ENCODE data around the gene RHBDF2.

Gene RHBDF2

DNA sequence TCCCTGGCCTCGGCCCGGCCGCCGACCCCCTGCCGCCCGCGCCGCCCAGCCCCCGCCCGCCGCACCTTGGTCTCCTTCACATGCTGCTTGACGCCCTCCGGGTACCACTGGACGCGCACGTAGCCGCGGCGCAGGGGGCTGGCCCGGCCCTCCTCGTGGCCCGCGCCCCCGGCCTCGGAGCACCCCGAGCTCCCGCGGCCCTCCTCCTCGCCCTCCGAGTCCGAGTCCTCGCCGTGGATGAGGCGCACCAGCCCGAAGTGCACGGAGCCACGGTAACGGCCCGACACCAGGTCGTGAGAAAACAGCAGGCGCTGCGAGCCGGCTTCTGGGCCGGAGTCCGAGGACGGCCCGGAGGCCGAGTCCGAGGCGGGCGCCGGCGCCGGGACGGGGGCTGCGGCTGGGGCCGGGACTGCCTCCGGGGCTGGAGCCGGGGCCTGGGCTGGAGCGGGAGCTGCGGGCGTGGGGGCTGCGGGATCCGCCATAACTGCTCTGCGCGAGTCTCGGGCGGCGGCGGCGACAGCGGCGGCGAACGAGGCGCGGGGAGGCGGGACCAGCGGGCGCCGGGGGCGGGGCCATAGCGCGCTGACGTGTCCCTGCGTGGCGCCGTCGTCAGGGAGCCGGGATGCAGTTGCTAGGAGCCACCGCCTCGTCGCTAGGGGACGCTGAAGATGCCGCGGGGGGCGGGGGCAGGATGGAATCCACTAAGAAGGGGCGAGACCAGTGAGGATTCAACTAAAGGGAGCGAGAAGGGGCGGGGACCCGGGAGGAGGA is 48.4 kb downstream of the RHBDF2 start, which contains the start of gene UBE2O:
Gene UBE2O (minus strand): TSS at position 493 of the 771 bp plus-strand sequence. CDS start 11 bp downstream, at position 482.
- peak; percentile 91 for DNase-seq

DNA sequence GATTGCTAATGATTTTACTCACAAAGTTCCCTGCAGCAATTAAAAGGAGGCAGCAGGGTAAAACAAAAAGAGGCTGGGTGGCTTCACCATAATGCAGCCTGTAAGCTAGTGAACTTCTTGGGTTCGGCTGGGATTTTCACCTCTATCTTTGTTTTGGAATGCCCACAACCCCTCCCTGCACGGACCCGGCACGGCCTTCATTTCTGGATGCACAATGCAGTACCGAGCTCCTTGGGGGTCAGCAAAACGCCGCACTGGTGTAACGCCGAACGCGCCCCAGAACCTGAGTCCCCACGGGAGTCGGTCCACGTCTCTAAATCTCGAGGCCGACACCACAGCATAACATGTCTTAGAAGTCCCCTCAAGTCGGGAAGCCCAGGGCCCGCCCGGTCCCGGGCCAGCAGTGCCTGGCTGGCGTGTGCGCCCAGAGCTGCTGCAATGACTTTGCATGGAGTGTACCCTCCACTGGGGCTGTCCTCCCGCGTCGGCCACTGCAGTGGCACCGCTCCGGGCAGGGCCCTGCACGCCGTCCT is 49.0 kb downstream of the RHBDF2 start:
- no peak for DNase-seq

DNA sequence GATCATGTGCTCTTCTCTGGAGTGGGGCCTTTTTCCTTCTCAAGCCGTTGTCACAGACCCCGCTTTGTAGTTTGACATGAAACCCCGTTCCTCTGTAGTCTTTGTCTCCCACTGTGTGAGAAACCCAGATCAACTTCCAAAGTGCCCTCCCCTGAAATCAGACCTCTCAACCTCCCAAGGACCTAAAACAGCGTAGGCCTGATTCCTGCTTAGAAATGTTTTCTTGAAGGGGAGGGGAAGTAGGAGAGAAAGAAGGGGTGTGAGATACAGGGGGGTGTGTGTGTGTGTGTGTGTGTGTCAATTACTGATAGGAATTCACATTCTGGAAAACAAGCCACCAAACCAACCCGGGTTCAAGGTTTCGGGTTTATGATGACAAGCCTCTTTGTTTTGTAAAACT is 49.7 kb downstream of the RHBDF2 start:
- no peak for DNase-seq

DNA sequence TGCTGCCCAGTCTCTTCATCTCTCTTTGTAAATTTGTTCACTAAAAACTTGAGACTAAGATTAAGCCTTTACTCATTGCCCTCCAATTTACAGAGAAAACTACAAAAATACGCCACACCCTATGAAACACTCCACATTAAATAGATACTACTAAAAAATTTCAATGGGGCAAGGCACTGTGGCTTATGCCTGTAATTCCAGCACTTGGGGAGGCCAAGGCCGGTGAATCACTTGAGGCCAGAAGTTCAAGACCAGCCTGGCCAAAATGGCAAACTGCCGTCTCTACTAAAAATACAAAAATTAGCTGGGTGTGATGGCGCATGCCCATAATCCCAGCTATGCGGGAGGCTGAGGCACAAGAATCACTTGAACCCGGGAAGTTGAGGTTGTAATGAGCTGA is 52.1 kb downstream of the RHBDF2 start:
- DNase-seq: no peak

DNA sequence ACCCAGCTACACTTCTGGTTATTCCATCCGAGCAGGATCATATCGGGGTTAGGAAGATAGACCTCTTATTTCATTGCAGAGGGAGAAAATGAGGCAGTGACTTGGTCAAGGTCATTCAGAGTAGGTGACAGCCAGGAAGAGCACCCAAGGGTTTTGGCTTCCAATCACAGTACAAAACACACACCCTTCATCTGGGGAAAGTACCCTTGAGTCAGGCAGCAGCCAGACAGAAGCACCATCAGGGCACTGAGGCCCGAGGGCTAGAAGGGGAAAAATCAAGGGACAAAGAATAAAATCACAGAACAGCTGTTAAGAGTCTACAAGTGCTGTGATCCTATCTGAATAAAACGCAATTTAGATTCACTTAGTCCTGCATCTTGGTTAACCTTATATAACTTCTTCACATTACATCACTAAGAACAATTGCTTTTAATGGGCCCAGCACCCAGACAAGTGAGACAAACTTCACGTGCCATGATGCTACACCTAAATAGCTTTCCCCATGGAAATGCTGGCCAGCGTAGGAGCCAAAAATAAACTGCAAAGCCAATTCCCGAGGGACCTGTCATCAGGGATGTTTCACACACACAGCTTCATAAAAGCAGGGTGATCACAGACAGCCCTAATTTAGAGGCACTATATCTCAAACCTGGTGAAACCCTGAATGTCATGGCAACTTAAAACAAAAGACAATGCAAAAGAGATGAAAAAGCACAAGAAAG is 53.1 kb downstream of the RHBDF2 start:
- no peak for DNase-seq

DNA sequence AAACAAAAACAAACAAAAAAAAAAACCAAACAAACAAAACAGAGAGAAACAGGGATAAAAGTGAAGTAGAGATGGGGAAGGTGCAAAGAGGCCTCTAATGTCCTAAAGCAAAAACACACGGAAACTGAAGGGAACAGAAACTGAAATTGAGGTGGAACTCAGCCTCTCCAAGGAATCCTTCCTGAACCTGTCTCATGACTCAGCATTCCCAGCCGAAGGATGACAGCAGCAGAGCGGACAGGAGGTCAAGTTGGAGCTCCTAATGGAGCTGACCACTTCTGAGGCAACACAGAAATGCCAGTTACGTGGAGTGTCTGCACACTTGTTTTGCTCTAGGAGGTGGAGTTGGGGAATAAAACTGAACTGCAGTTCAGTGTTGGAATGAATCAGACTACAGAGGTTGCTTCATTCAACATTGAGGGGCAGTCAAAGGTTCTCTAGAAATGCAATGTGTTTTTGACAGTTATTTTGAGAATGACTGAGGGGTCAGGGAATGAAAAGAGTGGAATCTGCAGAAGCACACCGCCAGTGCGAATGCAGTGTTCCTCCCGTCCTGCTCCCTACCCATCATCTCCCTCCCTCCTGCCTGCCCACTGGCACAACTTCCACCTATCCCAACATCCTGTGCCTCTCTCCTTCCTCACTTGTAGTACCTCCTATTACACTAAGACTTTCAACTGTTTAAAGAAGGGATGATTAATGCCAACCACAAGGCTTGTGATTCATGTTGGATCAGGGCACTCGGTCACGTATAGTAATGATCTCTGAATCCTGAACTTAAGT is 54.6 kb downstream of the RHBDF2 start:
- no peak for DNase-seq

DNA sequence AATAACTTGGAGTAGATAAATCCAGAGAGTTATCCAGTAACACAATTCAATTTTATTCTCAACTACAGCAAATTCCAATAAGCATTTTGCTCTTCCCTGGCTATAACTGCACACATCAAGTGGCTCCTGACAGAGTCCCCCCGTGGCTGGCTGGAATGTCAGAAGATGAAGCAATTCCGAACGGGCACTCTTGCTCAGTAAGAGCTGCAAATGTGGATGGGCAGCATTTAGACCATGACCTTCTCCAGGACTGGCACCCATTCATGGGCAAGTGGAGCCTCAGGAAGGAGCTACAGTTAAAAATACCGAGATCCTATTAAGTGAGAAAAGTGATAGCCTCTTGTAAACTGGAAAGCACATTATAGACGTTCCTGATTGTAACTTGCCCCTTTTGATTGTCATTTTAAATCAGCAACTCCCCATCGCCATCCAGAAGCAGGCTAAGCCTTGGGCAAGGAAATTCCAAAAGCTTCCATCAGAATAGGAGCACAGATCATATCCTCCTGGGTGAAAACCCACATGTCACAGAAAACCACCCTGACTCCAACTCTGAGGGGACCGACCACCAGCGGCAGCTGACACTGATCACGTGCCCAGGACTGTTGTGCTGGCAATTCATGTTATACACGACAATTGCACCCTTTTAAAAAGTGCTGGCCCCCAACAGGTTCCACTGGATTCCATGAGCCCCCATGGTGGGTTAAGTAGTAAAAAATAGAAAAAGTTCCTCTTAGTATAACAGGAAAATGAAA is 55.4 kb downstream of the RHBDF2 start:
- DNase-seq: no peak

DNA sequence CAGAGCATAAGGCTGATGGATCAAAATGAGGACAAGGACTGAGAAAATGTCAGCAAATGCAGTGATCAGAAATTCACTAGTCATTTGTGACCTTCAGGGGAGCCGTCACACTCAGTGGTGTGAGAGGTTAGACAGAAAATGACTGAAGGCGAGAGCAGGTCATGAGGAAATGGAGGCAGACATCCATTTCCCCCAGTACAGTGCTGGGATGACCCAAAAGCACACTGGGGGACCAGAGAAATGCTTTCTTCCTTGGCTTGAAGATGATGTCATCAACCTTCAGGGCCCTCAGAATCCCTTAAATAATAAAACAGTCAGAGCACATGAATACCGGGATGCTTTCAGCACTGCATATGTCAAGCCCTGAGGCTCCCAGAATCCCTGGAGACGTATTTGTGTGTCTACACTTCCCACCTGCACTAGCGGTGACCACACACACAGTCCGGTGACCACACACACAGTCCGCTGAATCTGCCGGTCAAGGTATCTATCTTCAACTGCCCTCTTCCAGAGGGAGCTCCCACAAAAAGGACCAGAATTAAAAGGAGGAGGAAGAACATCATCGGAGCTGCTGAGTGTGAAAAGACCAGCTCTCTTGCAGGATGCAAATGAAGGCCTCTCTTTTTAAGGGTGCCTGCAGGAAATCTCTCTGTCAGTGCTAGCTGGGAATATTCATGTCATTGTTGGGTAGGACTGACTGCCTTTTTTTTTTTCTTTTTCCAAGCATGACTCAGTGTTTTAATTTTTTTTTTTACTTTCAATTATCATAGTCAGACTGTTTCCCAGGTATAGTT is 56.5 kb downstream of the RHBDF2 start:
- DNase-seq: no peak

DNA sequence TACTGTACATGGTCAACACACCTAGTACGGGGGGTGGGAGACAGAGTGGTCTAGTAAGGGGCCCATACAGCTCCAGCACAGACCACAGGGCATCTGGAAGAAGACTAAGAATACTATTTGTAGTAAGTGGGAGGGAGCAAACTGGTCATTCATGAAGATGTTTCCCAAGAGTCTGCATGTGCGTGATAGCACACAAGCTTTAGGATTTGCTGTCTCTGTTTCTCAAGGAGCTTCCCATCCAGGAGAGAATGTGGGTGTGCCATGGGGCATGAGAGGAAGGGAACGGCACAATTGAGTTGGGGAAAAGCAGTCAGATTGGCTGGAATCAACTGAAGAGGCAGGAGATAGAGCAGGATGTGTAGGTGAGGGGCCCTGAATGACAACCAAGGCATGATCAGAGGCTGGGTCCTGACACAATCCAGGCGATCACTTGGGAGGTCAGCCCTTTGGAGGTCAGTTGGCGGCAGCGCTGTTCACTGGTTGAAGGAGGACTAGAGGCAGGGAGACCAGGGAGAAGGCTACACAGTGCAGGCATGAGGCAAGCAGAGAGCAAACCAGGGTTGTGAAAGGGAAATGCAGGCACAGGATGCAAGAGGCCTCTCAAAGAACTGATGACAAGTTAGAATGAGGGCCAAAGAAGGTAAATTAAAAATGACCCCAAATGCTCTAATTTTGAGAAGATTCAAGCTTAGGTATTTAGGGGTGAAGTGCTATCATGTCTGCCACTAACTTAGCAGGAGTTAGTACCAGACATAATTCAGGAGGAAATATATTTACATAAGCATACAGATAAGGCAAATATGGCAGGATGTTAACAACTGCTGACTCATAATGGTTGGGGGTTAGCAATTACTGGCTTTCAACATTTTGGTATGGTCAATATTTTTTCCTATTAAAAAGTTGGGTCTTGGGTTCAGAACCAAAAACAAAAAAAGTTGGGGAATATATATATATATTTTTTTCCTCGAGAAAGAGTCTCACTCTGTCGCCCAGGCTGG is 58.6 kb downstream of the RHBDF2 start:
- no peak for DNase-seq

DNA sequence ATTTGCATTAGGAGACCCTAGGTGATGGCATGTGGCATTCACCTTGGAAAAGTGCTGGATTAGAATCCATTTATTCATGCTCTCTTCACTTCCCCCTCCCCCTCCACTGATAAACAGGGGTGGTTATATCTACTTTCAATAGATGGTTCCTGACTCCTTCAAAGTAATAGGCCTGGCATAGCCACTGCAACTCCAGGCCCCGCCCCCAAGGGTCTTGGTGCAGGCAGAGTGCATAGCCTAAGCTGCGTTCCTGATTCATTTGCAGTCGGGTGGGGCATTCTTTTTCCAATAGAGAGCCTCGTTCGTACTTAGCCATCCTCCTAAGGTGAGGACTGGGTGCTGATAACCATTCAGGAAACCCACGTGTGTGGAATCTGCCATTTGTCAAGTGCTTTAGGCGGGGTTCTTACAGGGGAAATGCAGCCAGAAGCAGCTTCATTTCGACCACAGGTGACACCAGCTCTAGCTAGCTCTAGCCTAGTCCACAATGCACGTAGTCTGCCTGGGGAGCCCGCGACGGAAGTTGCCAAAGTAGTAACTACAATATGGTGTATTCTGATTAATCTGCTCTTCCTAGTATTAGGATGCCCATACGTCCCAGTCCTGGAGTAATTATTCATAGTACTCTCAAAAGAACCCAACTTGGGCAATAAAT is 59.4 kb downstream of the RHBDF2 start:
- no peak for DNase-seq

DNA sequence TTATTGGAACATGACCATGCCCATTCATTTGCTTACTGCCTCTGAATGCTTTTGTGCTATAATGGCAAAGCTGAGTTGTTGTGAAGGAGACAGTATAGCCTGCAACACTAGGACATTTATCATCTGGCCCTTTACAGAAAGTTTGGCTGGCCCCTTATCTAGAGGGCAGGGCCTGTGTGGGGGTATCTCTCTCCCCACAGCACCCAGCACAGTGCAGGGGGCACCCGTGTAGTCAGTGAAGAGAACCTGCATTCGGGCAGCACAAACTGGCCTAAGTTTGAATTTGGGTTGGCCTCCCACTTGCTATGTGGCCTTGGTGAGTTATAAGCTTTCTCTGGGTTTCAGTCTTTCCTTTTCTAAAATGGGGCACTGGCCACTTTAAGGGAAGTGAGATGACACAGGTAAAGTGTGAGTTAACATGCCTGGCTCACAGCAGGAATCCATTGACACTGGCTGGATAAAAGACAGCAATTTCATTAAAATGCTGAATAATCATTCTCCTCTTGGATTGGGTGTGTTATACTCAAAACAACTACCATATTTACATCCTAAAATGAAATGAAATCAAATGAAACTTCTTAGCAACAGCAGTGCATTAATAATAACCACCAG is 60.4 kb downstream of the RHBDF2 start:
- DNase-seq: no peak

DNA sequence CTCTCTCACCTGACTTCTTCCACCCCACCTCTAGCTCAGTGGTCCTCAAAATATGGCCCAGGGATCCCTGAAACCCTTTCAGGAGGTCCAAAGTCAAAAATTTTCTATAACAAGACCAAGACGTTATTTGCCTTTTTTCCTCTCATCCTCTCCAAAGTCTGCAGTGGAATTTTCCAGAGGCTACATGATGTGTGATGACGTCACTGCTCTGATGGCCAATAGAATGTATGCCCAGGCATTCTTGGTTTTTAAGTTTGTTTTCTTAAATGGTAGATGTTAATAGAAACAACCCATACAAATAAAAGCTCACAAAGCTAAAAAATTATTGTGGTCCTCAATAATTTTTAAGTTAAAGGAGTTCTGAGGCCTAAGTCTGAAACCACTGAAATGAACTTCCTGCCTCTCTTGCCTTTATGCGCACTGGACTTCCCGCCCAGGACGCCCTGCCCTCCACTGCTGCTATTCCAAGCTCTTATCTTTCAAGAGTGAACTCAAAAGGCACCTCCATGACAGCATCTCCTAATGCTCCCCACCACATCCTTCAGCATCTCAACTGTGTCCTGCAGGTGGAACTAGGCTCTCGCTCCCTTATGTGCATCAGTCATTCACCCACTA is 61.8 kb downstream of the RHBDF2 start:
- DNase-seq: no peak

DNA sequence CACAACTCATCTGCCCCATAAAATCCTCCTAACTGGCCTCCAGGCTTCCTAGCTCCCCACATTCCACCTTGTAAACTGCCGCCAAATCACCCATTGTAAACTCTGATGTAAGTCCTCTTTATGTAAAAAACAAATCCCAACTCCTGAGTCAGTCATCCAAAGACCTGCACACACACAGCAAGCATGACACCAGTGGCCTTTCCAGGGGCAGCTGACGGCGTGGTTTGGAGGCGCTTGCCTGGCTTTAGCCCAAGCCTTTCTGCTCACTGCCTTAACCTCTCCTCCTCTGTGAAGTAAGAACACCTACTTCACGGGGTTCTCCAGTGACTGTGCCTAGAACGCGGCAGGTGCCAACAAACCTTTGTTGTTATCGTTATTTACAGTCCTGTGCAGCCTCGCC is 62.3 kb downstream of the RHBDF2 start:
- DNase-seq: no peak

DNA sequence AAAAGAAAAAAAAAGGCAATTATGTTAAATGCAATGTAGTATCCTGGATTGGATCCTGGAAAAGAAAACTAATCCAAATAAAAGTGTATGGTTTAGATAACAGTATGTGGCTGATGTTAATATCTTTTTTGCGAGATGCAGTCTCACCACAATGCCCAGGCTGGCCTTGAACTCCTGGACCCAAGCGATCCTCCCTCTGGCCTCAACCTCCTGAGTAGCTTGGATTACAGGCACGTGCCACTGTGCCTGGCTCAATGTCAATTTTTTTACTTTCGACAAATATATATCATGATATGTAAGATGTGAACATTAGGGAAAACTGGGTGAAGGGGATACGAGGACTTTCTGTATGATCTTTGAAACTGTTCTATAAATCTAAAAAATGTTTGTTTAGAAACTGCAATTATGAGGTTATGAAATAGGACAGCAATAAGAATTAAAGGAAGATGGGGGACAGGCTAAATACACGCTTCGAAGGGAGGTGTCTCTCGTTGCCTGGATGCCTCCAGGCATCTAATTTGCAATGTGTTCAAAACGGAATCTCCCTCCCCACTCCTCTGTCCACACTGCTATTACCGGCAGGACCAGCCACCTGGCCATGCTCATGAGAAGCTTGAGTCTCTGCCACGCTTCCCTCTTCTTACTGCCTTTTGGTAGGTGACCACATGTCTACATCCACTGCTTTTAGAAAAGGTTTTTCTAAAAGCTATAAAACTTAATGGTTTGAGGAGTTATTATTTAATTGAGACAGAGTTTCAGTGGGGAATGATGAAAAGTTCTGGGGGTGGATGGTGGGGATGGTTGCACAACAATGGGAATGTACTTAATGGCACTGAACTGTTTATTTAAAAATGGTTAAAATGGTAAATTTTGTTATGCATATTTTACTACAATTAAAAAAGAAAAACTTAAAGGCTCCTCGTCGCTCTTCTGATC is 63.5 kb downstream of the RHBDF2 start:
- no peak for DNase-seq

DNA sequence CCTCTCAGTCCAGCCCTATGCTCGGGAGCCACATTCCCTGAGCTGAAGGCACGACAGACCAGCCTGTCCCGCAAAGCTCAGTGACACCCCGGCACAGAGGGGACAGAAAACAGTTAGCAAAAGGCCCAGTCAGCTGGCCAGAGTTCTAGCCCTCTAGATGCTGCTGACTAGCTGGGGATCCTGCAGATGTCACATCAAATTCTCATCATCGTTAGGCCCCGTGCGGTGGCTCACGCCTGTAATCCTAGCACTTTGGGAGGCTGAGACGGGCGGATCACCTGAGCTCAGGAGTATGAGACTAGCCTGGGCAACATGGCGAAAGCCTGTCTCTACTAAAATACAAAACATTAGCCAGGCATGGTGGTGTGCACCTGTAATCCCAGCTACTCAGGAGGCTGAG is 65.5 kb downstream of the RHBDF2 start:
- DNase-seq: no peak

DNA sequence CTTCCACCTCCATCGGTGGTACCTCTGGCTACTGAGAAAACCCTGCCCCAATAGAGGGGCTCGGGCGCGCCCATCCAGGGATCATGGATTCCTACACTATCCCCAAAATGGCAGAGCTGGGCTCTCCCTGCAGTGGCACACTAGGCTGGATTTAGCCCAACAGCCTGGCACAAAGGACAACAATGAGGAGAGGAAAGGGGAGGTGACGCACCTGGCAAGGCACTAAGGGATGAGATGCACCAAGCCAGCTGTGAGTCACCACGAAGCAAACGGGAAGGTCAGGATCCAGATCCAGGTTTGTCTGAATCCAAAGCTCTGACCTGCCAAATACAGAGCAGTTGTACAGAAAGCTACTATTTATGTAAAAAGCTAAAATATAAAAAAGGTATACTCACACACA is 66.4 kb downstream of the RHBDF2 start:
- peak; percentile 25 for DNase-seq

DNA sequence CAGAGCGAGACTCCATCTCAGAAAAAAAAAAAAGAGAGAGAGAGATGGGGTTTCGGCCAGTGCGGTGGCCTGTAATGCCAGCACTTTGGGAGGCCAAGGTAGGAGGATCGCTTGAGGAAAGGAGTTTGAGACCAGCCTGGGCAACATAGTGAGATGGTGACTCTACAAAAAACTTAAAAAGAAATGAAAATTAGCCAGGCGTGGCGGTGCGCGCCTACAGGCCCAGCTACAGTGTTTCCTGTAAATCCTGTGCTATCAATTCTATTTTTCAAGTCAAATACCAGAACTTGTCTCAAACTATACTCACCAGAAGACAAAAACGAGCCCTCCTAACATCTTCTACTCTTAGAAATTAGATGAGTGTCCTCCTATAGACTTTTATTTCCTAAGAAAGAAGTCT is 67.5 kb downstream of the RHBDF2 start:
- DNase-seq: no peak

Measured in NCI-H774 (cell line).